Endodermal cell (in vitro differentiated cells): ENCODE results near the gene PSMB9. TPM values are rescaled to one million over a fixed set of nuclear protein-coding genes. Genes with fewer than 3 reads are reported as not detected.

Experiments used
- DNase-seq: peaks from one replicate; pipeline ENCODE4 v3.0.0-alpha.2; 2017
- H3K27ac ChIP-seq: 2 replicates; pipeline ENCODE4 v1.5.1; 2013; ENCODE audit warnings: mild to moderate bottlenecking, low read depth, low read length, moderate library complexity
- H3K27me3 ChIP-seq: 2 replicates; pipeline ENCODE4 v1.6.1; 2013; ENCODE audit warnings: mild to moderate bottlenecking, low read length, moderate library complexity; ENCODE audit not compliant: insufficient read depth, control insufficient read depth, poor library complexity, severe bottlenecking
- H3K36me3 ChIP-seq: 2 replicates; pipeline ENCODE4 v1.7.0; 2013; ENCODE audit warnings: mild to moderate bottlenecking, low read length, moderate library complexity; ENCODE audit not compliant: control insufficient read depth, insufficient read depth
- H3K4me1 ChIP-seq: one replicate; pipeline ENCODE4 v1.7.0; 2013; ENCODE audit warnings: low read length; ENCODE audit not compliant: control insufficient read depth, insufficient read depth
- H3K4me3 ChIP-seq: 2 replicates; pipeline ENCODE4 v1.5.1; 2013; ENCODE audit warnings: mild to moderate bottlenecking, low read length, moderate library complexity
- H3K9ac ChIP-seq: 2 replicates; pipeline ENCODE4 v1.6.1; 2013; ENCODE audit warnings: mild to moderate bottlenecking, low read length, moderate library complexity; ENCODE audit not compliant: poor library complexity, severe bottlenecking; ENCODE audit errors: extremely low read depth
- H3K9me3 ChIP-seq: 2 replicates; pipeline ENCODE4 v1.6.1; 2013; ENCODE audit warnings: mild to moderate bottlenecking, low read length, moderate library complexity; ENCODE audit not compliant: control insufficient read depth
- H3K27ac Mint-ChIP-seq: 2 replicates; pipeline ENCODE4 v1.8.0; 2020; ENCODE audit warnings: mixed read lengths
- H3K27me3 Mint-ChIP-seq: 2 replicates; pipeline ENCODE4 v1.8.0; 2021; ENCODE audit warnings: mild to moderate bottlenecking, mixed read lengths; ENCODE audit not compliant: insufficient read depth
- H3K36me3 Mint-ChIP-seq: 2 replicates; pipeline ENCODE4 v1.8.0; 2020; ENCODE audit warnings: low read depth, mixed read lengths
- H3K4me1 Mint-ChIP-seq: 2 replicates; pipeline ENCODE4 v1.8.0; 2020; ENCODE audit warnings: mixed read lengths
- H3K4me3 Mint-ChIP-seq: 2 replicates; pipeline ENCODE4 v1.8.0; 2020; ENCODE audit warnings: mild to moderate bottlenecking, moderate library complexity, mixed read lengths
- H3K9me3 Mint-ChIP-seq: 2 replicates; pipeline ENCODE4 v1.8.0; 2020; ENCODE audit warnings: mild to moderate bottlenecking, mixed read lengths
- CTCF ChIP-seq: fragments of 200-600 bp; sonication (generic); conservative IDR thresholded peaks from 2 replicates; pipeline ENCODE4 v1.5.0; 2021; ENCODE audit warnings: antibody characterized with exemption, mild to moderate bottlenecking
- WGBS, 2 experiments: methylation state at CpG; one replicate each; pipeline versions ENCODE4 v1.1.5 to v1.1.7; 2013; ENCODE audit warnings: missing lambda C conversion rate in 2 of 2, mixed read lengths in 1 of 2; ENCODE audit not compliant: insufficient coverage in 1 of 2, insufficient read length in 1 of 2; 5-methylcytosine and 5-hydroxymethylcytosine counted together
- total RNA-seq, 2 donors: library from RNA; stranded (reverse); fragmentation: NEBNext Ultra II Directional in 1 of 2; extraction: Animal tissue kit (Norgen Biotek cat#: 25700) in 1 of 2; gene quantifications; 2 replicates in 1 of 2; 3 replicates in 1 of 2; pipeline ENCODE4 v1.2.1, GENCODE V29; 2021

Gene PSMB9
- total RNA-seq, 2 donors from 2014 or later = not detected

GRCh38 chr6:32855467-32856174, 1.6 kb downstream of the PSMB9 start:
- no peak overlapping the region for H3K9ac ChIP-seq
- WGBS, 2 experiments = 83 to 88% methylated on average over 5 to 8 of the region's 8 CpGs
- no peaks in the 10 kb centered on the region for H3K36me3 ChIP-seq
- Mint-ChIP-seq H3K27ac (no peak overlapping the region), H3K4me3 (no peak overlapping the region), H3K27me3 (peaks cover 83% of the 10 kb centered on the region), H3K9me3 (no peaks in the 10 kb centered on the region), H3K4me1 (peaks cover 6% of the 10 kb centered on the region), H3K36me3 (no peaks in the 10 kb centered on the region)
- no peaks in the 10 kb centered on the region for H3K4me1 ChIP-seq
- no peaks in the 10 kb centered on the region for H3K9me3 ChIP-seq
- H3K27ac ChIP-seq = no peak overlapping the region
- TF ChIP-seq CTCF = no peak
- no peak for DNase-seq
- H3K27me3 ChIP-seq = peaks cover 91% of the 10 kb centered on the region
- H3K4me3 ChIP-seq = no peak overlapping the region

- 92 to 100% methylated on average over 6 to 14 of the region's 14 CpGs for WGBS, 2 experiments
- Histone ChIP-seq H3K36me3 (no peaks in the 10 kb centered on the region), H3K4me3 (no peak overlapping the region), H3K27me3 (peaks cover 74% of the 10 kb centered on the region), H3K27ac (no peak overlapping the region), H3K9ac (no peak overlapping the region), H3K9me3 (no peaks in the 10 kb centered on the region), H3K4me1 (no peaks in the 10 kb centered on the region)
- Mint-ChIP-seq H3K4me3 (no peak overlapping the region), H3K27me3 (peaks cover 66% of the 10 kb centered on the region), H3K9me3 (no peaks in the 10 kb centered on the region), H3K36me3 (no peaks in the 10 kb centered on the region), H3K27ac (no peak overlapping the region), H3K4me1 (peaks cover 7% of the 10 kb centered on the region)
- no peak for DNase-seq
- no peak for TF ChIP-seq CTCF
These were observed 3.3 kb downstream of the PSMB9 start for GRCh38 chr6:32857156-32857891.

- TF ChIP-seq CTCF = no peak
- Histone ChIP-seq H3K4me1 (no peaks in the 10 kb centered on the region), H3K9ac (no peak overlapping the region), H3K27me3 (peaks cover 65% of the 10 kb centered on the region), H3K9me3 (no peaks in the 10 kb centered on the region), H3K36me3 (no peaks in the 10 kb centered on the region), H3K4me3 (no peak overlapping the region), H3K27ac (no peak overlapping the region)
- Mint-ChIP-seq H3K27ac (no peak overlapping the region), H3K4me1 (peaks cover 3% of the 10 kb centered on the region), H3K9me3 (no peaks in the 10 kb centered on the region), H3K27me3 (peaks cover 57% of the 10 kb centered on the region), H3K36me3 (no peaks in the 10 kb centered on the region), H3K4me3 (no peak overlapping the region)
- 84 to 90% methylated on average over 3 to 5 of the region's 5 CpGs for WGBS, 2 experiments
- no peak for DNase-seq
These were observed 4.2 kb downstream of the PSMB9 start for GRCh38 chr6:32858194-32858593.
